Activated T-cell treated with anti-CD3 and anti-CD28 coated beads, Interleukin-2, amount 50 U/mL, for 72 hours (primary cell): Measurements from ENCODE around the gene MIS18BP1. TPM values are rescaled to one million over a fixed set of nuclear protein-coding genes. Genes with fewer than 3 reads are reported as not detected.
"Not testable (repeated sequence)": the region's sequence is repeated elsewhere in the genome, so short reads cannot be mapped to it uniquely, and the experiment has no call there.

Source experiments
- ATAC-seq, 2 donors: fragments of 150-1000 bp; cut with Tn5 transposase; replicated peaks in 1 of 2; 2 replicates each; pipeline ENCODE4 v1.10.0; 2021; ENCODE audit warnings: moderate library complexity in 2 of 2, mild to moderate bottlenecking in 1 of 2
- DNase-seq, 2 donors: peaks; one replicate each; pipeline ENCODE4 v3.0.0; 2021 to 2022; ENCODE audit warnings: mixed read lengths in 1 of 2
- H3K27ac Mint-ChIP-seq: one replicate; pipeline ENCODE4 v1.8.0; 2022; ENCODE audit warnings: mild to moderate bottlenecking, moderate library complexity, mixed read lengths
- H3K27me3 Mint-ChIP-seq: one replicate; pipeline ENCODE4 v1.8.0; 2022; ENCODE audit warnings: low read depth, mixed read lengths
- H3K36me3 Mint-ChIP-seq, 2 donors: one replicate each; pipeline ENCODE4 v1.8.0; 2022; ENCODE audit warnings: mixed read lengths in 2 of 2, mild to moderate bottlenecking in 1 of 2; ENCODE audit not compliant: insufficient read depth in 2 of 2
- H3K4me1 Mint-ChIP-seq: one replicate; pipeline ENCODE4 v1.8.0; 2022; ENCODE audit warnings: low read depth, mixed read lengths
- H3K4me3 Mint-ChIP-seq, 2 donors: one replicate each; pipeline ENCODE4 v1.8.0; 2022; ENCODE audit warnings: mild to moderate bottlenecking in 2 of 2, mixed read lengths in 2 of 2, moderate library complexity in 2 of 2
- H3K9me3 Mint-ChIP-seq, 2 donors: one replicate each; pipeline ENCODE4 v1.8.0; 2022; ENCODE audit warnings: mixed read lengths in 2 of 2
- total RNA-seq, 2 donors: library from RNA; stranded (reverse); gene quantifications; one replicate each; pipeline ENCODE4 v1.2.3, GENCODE V29; 2022

Gene MIS18BP1
- total RNA-seq: 10 to 100 TPM; 70.9 to 76.5 TPM

GRCh38 chr14:45253070-45253753 is at the start of gene MIS18BP1:
Gene MIS18BP1, minus strand, starts transcription at chr14:45253202. Its CDS starts 5,916 bp downstream, at chr14:45247286.
- H3K9me3 Mint-ChIP-seq: peaks cover 1 to 9% of the 10 kb centered on the region in 2 donors
- H3K27me3 Mint-ChIP-seq: no peaks in the 10 kb centered on the region
- peak within 1 kb of the TSS; percentile 90 to 95 for H3K4me3 Mint-ChIP-seq
- DNase-seq: peak; percentile 94 to 95
- H3K4me1 Mint-ChIP-seq: peaks cover 22% of the 10 kb centered on the region
- H3K36me3 Mint-ChIP-seq: peaks cover 7 to 9% of the 10 kb centered on the region in 2 donors
- peak within 1 kb of the TSS; percentile 89 for H3K27ac Mint-ChIP-seq
- peak; percentile 93 to 95 for ATAC-seq

GRCh38 chr14:45298423-45299117 is 45.6 kb upstream of the MIS18BP1 start:
- Mint-ChIP-seq H3K27ac (peak overlapping the region; percentile 95), H3K9me3 (peaks cover 0 to 9% of the 10 kb centered on the region in 2 donors), H3K4me1 (peaks cover under 1% of the 10 kb centered on the region), H3K27me3 (no peaks in the 10 kb centered on the region), H3K36me3 (no peaks in the 10 kb centered on the region), H3K4me3 (peak overlapping the region in 1 of 2 donors; percentile 69)
- ATAC-seq (peak; percentile 24 to 77), DNase-seq (no peak)

- H3K36me3 Mint-ChIP-seq, ATAC-seq, H3K27me3 Mint-ChIP-seq, DNase-seq, H3K27ac Mint-ChIP-seq, H3K4me3 Mint-ChIP-seq, H3K9me3 Mint-ChIP-seq: not testable (repeated sequence)
- peaks cover 14% of the 10 kb centered on the region for H3K4me1 Mint-ChIP-seq
Measured at GRCh38 chr14:45294796-45295195, 41.8 kb upstream of the MIS18BP1 start.

- no peaks in the 10 kb centered on the region for H3K36me3 Mint-ChIP-seq
- DNase-seq (no peak), ATAC-seq (no peak)
- no peaks in the 10 kb centered on the region for H3K27me3 Mint-ChIP-seq
- H3K9me3 Mint-ChIP-seq: peaks cover 0 to 4% of the 10 kb centered on the region in 2 donors
- peak overlapping the region in 1 of 2 donors; percentile 6 for H3K4me3 Mint-ChIP-seq
- no peak overlapping the region for H3K27ac Mint-ChIP-seq
- H3K4me1 Mint-ChIP-seq: peaks cover 14% of the 10 kb centered on the region
Measured at GRCh38 chr14:45290547-45290946, 37.5 kb upstream of the MIS18BP1 start.

GRCh38 chr14:45287610-45288009 is 34.6 kb upstream of the MIS18BP1 start:
- DNase-seq (no peak), ATAC-seq (no peak)
- no peak overlapping the region for H3K4me3 Mint-ChIP-seq
- H3K36me3 Mint-ChIP-seq: peaks cover 1 to 3% of the 10 kb centered on the region in 2 donors
- no peak overlapping the region for H3K27ac Mint-ChIP-seq
- H3K9me3 Mint-ChIP-seq: peaks cover 0 to 6% of the 10 kb centered on the region in 2 donors
- no peaks in the 10 kb centered on the region for H3K27me3 Mint-ChIP-seq
- peaks cover 9% of the 10 kb centered on the region for H3K4me1 Mint-ChIP-seq

GRCh38 chr14:45284802-45285201 is 31.8 kb upstream of the MIS18BP1 start:
- no peaks in the 10 kb centered on the region for H3K4me1 Mint-ChIP-seq
- no peaks in the 10 kb centered on the region for H3K27me3 Mint-ChIP-seq
- peaks cover 5 to 14% of the 10 kb centered on the region in 2 donors for H3K9me3 Mint-ChIP-seq
- H3K36me3 Mint-ChIP-seq: peaks cover 7 to 9% of the 10 kb centered on the region in 2 donors
- no peak for ATAC-seq
- DNase-seq: no peak
- no peak overlapping the region for H3K4me3 Mint-ChIP-seq
- H3K27ac Mint-ChIP-seq: no peak overlapping the region

- H3K27me3 Mint-ChIP-seq, DNase-seq, H3K36me3 Mint-ChIP-seq, H3K4me3 Mint-ChIP-seq, H3K4me1 Mint-ChIP-seq, ATAC-seq, H3K27ac Mint-ChIP-seq: not testable (repeated sequence)
- peaks cover 5 to 14% of the 10 kb centered on the region in 2 donors for H3K9me3 Mint-ChIP-seq
Measured at GRCh38 chr14:45281731-45282400, 28.9 kb upstream of the MIS18BP1 start.

GRCh38 chr14:45271858-45272537 is 19.0 kb upstream of the MIS18BP1 start:
- Mint-ChIP-seq H3K4me3 (no peak overlapping the region), H3K27me3 (no peaks in the 10 kb centered on the region), H3K9me3 (no peaks in the 10 kb centered on the region), H3K27ac (no peak overlapping the region), H3K4me1 (no peaks in the 10 kb centered on the region), H3K36me3 (no peaks in the 10 kb centered on the region)
- ATAC-seq (no peak), DNase-seq (no peak)

- Mint-ChIP-seq H3K27ac (no peak overlapping the region), H3K36me3 (no peaks in the 10 kb centered on the region), H3K4me1 (no peaks in the 10 kb centered on the region), H3K4me3 (no peak overlapping the region), H3K27me3 (no peaks in the 10 kb centered on the region), H3K9me3 (no peaks in the 10 kb centered on the region)
- no peak for DNase-seq
- no peak for ATAC-seq
Measured at GRCh38 chr14:45270031-45270430, 17.0 kb upstream of the MIS18BP1 start.

GRCh38 chr14:45267071-45267470 is 14.1 kb upstream of the MIS18BP1 start:
- Mint-ChIP-seq H3K27me3 (peaks cover 13% of the 10 kb centered on the region), H3K4me1 (no peaks in the 10 kb centered on the region), H3K9me3 (peaks cover 0 to 2% of the 10 kb centered on the region in 2 donors), H3K27ac (no peak overlapping the region), H3K4me3 (no peak overlapping the region), H3K36me3 (no peaks in the 10 kb centered on the region)
- DNase-seq (no peak), ATAC-seq (no peak)

- no peak for ATAC-seq
- H3K4me1 Mint-ChIP-seq: no peaks in the 10 kb centered on the region
- no peak overlapping the region for H3K4me3 Mint-ChIP-seq
- no peak overlapping the region for H3K27ac Mint-ChIP-seq
- peaks cover 15 to 22% of the 10 kb centered on the region in 2 donors for H3K36me3 Mint-ChIP-seq
- no peak for DNase-seq
- H3K27me3 Mint-ChIP-seq: peaks cover 13% of the 10 kb centered on the region
- H3K9me3 Mint-ChIP-seq: peaks cover 13 to 16% of the 10 kb centered on the region in 2 donors
Measured at GRCh38 chr14:45262637-45263036, 9.6 kb upstream of the MIS18BP1 start.

- Mint-ChIP-seq H3K4me1 (no peaks in the 10 kb centered on the region), H3K4me3 (no peak overlapping the region), H3K27ac (no peak overlapping the region), H3K9me3 (peaks cover 13 to 21% of the 10 kb centered on the region in 2 donors), H3K36me3 (peaks cover 17 to 22% of the 10 kb centered on the region in 2 donors), H3K27me3 (peaks cover 13% of the 10 kb centered on the region)
- DNase-seq: no peak
- ATAC-seq: no peak
Measured at GRCh38 chr14:45261209-45261608, 8.2 kb upstream of the MIS18BP1 start.
